ENCODE results near the gene MARCHF10.

The MARCHF10 gene

GRCh38 chr17:62755141-62755851, 52.8 kb downstream of the MARCHF10 start:
- TF ChIP-seq CTCF (conservative IDR thresholded peaks at IDR 0.05): no peak

GRCh38 chr17:62754631-62755030, 53.5 kb downstream of the MARCHF10 start:
- TF ChIP-seq CTCF (conservative IDR thresholded peaks at IDR 0.05): no peak
- H3K27ac ChIP-seq: no peak overlapping the region

More at GRCh38 chr17:62755141-62755851, 52.8 kb downstream of the MARCHF10 start:
- H3K27ac ChIP-seq: no peak overlapping the region

- TF ChIP-seq CTCF (conservative IDR thresholded peaks at IDR 0.05): no peak
- H3K27ac ChIP-seq: no peak overlapping the region
Observed at GRCh38 chr17:62753562-62753961, 54.6 kb downstream of the MARCHF10 start.

- H3K27ac ChIP-seq: no peak overlapping the region
- no peak for TF ChIP-seq CTCF (conservative IDR thresholded peaks at IDR 0.05)
Observed at GRCh38 chr17:62751060-62751691, 56.9 kb downstream of the MARCHF10 start.

- no peak overlapping the region for H3K27ac ChIP-seq
- no peak for TF ChIP-seq CTCF (conservative IDR thresholded peaks at IDR 0.05)
Observed at GRCh38 chr17:62750631-62751051, 57.5 kb downstream of the MARCHF10 start.

- TF ChIP-seq CTCF (conservative IDR thresholded peaks at IDR 0.05): no peak
- no peak overlapping the region for H3K27ac ChIP-seq
Observed at GRCh38 chr17:62749926-62750325, 58.2 kb downstream of the MARCHF10 start.

GRCh38 chr17:62746941-62747340, 61.2 kb downstream of the MARCHF10 start:
- no peak overlapping the region for H3K27ac ChIP-seq
- no peak for TF ChIP-seq CTCF (conservative IDR thresholded peaks at IDR 0.05)

All from VCaP (cell line).